ENCODE measurements around the gene WFDC1.
A peak's percentile ranks its signal among the peaks of the same experiment; 100 is the strongest.

The WFDC1 gene

DNA sequence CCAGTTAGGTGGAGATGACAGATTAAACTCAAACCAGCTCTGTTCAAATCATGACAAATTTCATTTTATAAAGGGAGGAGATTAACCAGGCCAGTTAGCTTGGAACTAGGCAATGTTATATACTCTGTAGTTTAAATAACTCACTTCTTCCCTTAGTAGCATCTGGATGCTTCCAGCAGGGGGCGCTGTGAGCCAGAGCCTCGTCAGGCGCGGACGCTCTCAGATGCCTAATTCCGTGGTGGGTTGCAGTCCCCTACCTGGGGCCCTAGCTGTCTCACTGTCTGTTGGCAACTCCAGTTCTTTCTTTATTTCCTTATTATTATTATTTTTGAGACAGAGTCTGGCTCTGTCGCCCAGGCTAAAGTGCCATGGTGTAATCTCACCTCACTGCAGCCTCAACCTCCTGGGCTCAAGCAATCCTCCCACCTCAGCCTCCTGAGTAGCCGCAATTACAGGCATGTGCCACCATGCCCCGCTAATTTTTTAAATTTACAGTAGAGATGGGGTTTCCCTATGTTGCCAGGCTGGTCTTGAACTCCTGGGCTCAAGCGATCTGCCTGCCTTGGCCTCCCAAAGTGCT, 17.3 kb upstream of the WFDC1 start:
- no peak overlapping the region for H3K27ac ChIP-seq
- peak; percentile 44 for DNase-seq (ENCODE audit: low spot score)
- CTCF ChIA-PET, result interaction anchor here (0.5 to 1.7 kb wide), 19 partner anchors 9 to 229 kb away, joined by 3 to 13 read pairs (median 4); no protein-coding TSS in a partner anchor
- TF ChIP-seq, protein P1, sequence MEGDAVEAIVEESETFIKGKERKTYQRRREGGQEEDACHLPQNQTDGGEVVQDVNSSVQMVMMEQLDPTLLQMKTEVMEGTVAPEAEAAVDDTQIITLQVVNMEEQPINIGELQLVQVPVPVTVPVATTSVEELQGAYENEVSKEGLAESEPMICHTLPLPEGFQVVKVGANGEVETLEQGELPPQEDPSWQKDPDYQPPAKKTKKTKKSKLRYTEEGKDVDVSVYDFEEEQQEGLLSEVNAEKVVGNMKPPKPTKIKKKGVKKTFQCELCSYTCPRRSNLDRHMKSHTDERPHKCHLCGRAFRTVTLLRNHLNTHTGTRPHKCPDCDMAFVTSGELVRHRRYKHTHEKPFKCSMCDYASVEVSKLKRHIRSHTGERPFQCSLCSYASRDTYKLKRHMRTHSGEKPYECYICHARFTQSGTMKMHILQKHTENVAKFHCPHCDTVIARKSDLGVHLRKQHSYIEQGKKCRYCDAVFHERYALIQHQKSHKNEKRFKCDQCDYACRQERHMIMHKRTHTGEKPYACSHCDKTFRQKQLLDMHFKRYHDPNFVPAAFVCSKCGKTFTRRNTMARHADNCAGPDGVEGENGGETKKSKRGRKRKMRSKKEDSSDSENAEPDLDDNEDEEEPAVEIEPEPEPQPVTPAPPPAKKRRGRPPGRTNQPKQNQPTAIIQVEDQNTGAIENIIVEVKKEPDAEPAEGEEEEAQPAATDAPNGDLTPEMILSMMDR (conservative IDR thresholded peaks at IDR 0.05; ENCODE audit: low read depth), result peak; percentile 75
- POLR2A ChIA-PET (ENCODE audit: low non-redundant PET), result no interaction called here

DNA sequence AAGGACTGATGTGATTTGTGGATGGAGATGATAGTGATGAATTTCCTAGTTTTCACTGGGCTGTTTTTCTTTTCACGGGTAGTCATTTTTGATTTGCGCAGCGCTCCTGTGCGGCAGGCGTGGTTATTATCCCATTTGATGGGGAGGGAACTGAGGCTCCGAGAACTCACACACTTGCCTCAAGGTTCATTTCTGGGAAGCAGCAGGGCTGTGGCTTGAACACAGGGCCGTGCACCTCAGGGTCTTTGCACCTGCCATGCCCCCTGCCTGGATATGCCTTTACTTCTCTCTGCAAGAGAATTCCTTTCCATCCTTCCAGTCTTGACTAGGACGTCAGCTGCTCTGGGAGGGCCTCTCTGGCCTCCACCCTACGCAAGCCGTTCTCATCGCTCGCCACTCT, 16.3 kb upstream of the WFDC1 start:
- TF ChIP-seq, protein P1 (conservative IDR thresholded peaks at IDR 0.05; ENCODE audit: low read depth), result no peak
- ChIA-PET POLR2A (ENCODE audit: low non-redundant PET) (no interaction called here), CTCF (interaction anchor here (1.7 kb wide), 1 partner anchor 203 kb away, joined by 9 read pairs; no protein-coding TSS in a partner anchor)
- DNase-seq (ENCODE audit: low spot score), result no peak
- H3K27ac ChIP-seq, result no peak overlapping the region

DNA sequence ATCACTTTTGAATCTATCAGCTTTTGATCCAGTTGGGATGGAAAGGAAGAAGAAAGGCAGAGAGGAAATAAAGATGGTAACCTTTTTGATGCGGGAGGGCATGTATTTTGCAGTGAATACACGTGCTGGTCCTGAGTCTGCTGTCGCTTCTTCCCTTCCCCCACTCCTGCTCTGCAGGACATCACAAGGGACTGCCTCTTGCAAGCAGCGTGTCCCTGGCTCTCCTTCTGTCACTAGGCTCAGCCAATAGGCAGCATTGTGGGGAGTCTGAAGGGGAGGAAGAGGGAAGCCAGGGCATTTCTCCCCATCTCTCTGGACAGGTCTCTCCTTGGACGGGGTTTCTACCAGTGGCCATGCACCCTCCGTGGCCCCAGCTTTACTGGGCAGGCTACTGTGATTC, 15.7 kb upstream of the WFDC1 start:
- TF ChIP-seq, protein P1 (conservative IDR thresholded peaks at IDR 0.05; ENCODE audit: low read depth), result no peak
- H3K27ac ChIP-seq, result no peak overlapping the region
- POLR2A ChIA-PET (ENCODE audit: low non-redundant PET), result no interaction called here
- CTCF ChIA-PET, result no interaction called here
- DNase-seq (ENCODE audit: low spot score), result no peak

DNA sequence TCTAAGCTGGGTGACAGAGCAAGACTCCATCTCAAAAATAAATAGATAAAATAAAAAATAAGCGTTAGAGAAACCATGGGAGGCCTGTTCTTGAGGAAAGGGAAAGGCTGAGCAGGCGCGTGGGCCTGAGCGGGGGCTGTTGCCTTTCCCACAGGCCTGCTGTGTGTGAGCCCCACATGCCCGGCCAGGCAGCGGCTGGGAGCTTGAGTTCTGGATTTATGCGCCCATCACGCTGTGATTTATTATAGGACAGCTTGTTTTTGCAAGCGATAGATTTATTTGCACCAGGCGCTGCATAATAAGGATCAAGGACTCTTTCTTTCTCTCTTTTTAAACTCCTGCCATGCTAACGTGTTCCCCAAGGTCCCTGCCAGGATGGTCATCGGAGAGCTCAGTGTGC, 14.8 kb upstream of the WFDC1 start:
- TF ChIP-seq, protein P1 (conservative IDR thresholded peaks at IDR 0.05; ENCODE audit: low read depth), result no peak
- DNase-seq (ENCODE audit: low spot score), result no peak
- CTCF ChIA-PET, result no interaction called here
- H3K27ac ChIP-seq, result no peak overlapping the region
- POLR2A ChIA-PET (ENCODE audit: low non-redundant PET), result no interaction called here

DNA sequence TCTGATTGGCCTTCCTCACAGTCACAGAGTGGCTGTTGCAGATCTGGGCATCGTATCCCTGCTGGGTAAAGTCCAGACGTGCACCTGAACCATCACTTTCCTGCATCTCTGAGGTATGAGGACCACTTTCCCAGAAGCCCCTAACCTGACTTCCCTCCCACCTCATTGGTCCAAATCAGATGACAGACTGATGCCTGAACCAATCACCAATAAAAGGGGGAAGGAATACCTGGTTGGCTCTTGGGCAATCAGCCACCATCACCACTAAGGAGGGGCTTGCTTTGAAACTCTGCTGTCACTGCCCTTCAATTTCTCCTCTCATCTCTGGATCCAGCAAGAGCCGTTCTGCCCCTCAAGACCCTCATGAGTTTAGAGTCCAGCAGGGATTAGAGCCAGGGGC, 13.6 kb upstream of the WFDC1 start:
- ChIA-PET POLR2A (ENCODE audit: low non-redundant PET) (no interaction called here), CTCF (no interaction called here)
- peak; percentile 57 for DNase-seq (ENCODE audit: low spot score)

DNA sequence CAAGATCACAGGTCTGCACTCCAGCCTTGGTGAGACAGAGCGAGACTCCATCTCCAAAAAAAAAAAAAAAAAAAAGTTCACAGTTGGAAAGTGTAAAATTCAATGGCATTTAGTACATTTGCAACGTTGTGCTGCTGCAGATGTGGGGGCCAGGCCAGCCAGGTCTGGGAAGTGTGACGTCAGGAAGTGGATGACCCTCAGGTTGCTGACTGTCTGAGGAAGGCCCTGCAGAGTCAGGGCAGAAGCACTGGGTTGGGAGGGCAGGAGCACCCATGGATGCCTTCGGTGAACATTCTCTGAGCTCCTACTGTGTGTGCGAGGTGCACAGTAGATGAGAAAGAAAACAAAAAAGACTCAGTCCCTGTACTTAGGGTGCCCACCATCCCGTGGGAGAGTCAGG, 12.1 kb upstream of the WFDC1 start:
- DNase-seq (ENCODE audit: low spot score), result no peak
- ChIA-PET POLR2A (ENCODE audit: low non-redundant PET) (no interaction called here), CTCF (interaction anchor here (0.6 kb wide), 3 partner anchors 36 to 246 kb away, joined by 3 to 5 read pairs (median 4); no protein-coding TSS in a partner anchor)
- TF ChIP-seq, protein P1 (conservative IDR thresholded peaks at IDR 0.05; ENCODE audit: low read depth), result no peak
- H3K27ac ChIP-seq, result no peak overlapping the region

More for the DNA sequence above, 13.6 kb upstream of the WFDC1 start:
- H3K27ac ChIP-seq, result no peak overlapping the region
- TF ChIP-seq, protein P1 (conservative IDR thresholded peaks at IDR 0.05; ENCODE audit: low read depth), result no peak
